Neural progenitor cell (in vitro differentiated cells): ENCODE results near the gene DHTKD1.

Experiments
- CTCF ChIP-seq: fragments of 200-600 bp; sonication (generic); IDR thresholded peaks from 2 replicates; pipeline ENCODE4 v1.5.1; 2017; ENCODE audit warnings: antibody characterized with exemption, mild to moderate bottlenecking
- EZH2 ChIP-seq: fragments of 200-600 bp; sonication (generic); IDR thresholded peaks from 2 replicates; pipeline ENCODE4 v1.6.1; 2017; ENCODE audit warnings: antibody characterized with exemption, mild to moderate bottlenecking, moderate library complexity
- EZH2phosphoT487 ChIP-seq: fragments of 200-600 bp; sonication (generic); IDR thresholded peaks from 2 replicates; pipeline ENCODE4 v1.6.1; 2017; ENCODE audit warnings: antibody characterized with exemption

GRCh38 chr10:12097791-12098190, 29.0 kb downstream of the DHTKD1 start:
- no peak for TF ChIP-seq CTCF
- TF ChIP-seq EZH2, result no peak
- TF ChIP-seq EZH2phosphoT487, result no peak
